Measurements from ENCODE around the gene RPS6KA2.

The RPS6KA2 gene

DNA sequence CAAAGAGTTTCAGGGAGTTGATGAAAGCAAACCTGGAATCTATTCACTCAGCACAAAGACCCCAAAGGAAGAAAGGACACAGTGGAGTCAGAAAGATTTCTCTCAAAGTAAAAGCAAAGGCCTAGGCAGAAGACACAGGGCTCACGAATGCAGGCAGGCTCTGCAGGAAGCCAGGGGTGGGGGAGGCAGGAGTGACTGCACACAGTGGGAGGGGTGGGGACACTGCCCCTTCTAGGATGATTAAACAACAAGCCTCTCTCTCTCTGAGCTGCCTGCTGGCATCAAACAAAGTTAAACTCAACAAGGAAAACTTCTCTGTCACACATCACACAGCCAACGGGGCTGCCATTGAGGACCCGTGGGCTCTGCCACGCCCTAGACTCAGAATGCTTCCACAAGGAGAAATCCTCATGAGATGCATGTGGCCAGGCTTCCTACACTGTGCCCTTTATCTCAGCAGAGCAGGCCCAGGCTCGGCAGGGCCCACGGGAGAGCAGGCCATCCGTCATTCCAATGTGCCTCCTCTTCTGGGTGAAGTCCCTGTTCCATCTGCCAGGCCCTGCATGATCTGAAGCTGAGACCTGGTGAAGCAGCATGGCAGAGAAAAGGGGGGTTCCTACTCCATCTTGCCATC is 110.7 kb downstream of the RPS6KA2 start:
- DNase-seq = no peak

DNA sequence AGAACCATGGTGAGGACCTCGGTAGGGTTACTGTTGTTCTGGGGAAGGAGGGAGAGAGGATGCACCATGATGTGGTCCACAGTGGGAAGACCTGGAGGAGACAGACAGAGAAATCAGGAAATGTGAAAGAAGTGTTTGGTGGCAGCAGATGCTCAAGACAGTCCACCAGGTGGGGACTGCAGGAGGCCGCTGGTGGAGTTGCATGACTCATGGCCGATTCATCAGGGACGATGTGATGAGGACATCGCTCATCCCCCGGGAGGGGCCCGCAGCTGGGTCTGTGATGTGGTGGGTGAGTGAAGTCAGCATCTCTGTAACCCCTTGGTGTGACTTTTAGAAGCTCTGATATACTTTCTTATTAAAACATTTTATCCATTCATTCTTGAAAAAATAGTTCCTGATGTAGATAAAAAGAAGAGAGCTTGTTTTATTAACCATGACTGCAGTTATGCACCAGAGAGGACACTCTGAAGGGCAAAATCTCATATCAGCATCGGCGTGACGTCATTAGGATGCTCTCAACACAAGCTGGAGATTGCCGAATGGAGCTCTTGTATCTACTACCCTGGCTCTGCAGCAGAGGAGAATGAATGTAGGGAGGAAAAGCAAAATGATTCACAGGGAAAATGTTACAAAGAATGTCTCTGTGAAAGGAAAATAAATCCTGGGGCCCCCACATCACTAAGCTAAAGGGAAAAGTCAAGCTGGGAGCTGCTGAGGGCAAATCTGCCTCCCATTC is 111.8 kb downstream of the RPS6KA2 start:
- DNase-seq = no peak

DNA sequence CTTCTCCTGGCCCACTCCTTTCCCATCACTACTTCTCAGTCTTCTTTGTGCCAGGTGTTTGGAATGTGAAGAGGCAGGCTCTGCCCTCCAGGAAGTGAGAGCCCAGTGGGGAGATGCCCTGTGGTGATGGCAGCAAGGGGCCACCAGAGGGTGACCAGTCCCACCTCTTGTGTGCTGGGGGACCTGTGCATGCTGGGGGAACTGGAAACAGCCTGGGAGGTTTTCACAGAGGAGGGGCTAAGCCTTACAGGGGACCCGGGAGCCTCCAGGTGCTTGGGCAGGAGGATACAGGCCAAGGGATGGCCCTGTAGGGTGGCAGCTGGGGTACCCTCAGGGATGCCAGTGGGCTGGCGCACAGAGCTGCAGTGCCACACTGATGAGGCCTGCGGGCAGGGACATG is 112.9 kb downstream of the RPS6KA2 start:
- DNase-seq = no peak

DNA sequence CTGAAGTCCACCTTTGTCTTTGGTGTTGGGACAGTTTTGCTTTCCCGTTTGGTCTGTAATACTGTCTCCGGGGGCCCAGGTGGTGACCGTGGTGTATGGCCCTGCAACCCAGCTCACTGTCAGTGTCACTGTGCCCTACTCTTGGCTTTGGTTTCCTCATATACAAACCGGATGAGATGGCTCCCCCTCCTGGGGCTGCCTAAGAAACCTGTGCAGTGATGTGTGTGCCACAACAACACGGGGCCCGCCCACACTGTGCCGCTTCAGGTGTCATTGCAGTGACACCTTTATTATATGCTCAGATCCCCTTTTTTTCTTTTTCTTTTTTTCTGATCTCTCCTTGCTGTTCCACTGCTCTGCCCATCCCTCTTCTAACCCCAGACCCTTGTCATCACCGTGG is 114.5 kb downstream of the RPS6KA2 start:
- DNase-seq = peak; percentile 56

GRCh38 chr6:166511316-166511715 is 115.7 kb downstream of the RPS6KA2 start:
- DNase-seq = no peak

DNA sequence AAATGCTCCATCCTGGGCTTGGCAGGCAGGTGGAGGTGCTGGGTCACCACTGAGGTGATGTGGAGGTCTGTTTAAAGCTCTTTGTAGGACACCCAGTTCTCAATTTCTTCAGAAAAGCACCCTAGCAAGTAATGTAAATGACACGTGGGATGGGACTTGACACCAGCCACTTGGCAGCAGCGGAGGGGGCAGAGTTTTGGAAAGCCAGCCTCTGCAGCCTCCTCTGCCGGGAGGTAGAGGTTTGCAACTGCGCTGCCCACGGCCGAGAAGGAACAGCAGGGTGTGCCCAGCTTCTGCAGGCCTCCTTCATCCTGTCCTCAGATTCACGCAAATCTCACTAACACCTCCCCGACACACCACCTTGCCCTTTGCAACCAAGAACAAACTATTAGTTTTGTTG is 117.9 kb downstream of the RPS6KA2 start:
- DNase-seq = no peak

- DNase-seq = no peak
Measured at GRCh38 chr6:166508726-166509125, 118.3 kb downstream of the RPS6KA2 start.

GRCh38 chr6:166507809-166508564 is 119.1 kb downstream of the RPS6KA2 start:
- DNase-seq = no peak

DNA sequence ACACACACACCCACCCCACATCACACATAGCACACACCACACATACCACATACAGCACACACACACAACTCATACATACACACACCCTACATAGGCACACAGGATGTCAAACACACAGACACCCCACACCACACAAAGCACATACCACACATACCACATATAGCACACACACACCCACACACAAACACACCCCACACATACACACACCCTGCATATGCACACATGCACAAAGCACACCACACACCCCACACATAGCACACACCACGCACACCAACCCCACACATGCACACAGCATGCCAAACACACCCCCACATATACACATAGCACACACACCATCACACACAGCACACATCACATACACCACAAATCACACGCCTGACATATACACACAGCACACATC is 119.7 kb downstream of the RPS6KA2 start:
- DNase-seq = no peak

DNA sequence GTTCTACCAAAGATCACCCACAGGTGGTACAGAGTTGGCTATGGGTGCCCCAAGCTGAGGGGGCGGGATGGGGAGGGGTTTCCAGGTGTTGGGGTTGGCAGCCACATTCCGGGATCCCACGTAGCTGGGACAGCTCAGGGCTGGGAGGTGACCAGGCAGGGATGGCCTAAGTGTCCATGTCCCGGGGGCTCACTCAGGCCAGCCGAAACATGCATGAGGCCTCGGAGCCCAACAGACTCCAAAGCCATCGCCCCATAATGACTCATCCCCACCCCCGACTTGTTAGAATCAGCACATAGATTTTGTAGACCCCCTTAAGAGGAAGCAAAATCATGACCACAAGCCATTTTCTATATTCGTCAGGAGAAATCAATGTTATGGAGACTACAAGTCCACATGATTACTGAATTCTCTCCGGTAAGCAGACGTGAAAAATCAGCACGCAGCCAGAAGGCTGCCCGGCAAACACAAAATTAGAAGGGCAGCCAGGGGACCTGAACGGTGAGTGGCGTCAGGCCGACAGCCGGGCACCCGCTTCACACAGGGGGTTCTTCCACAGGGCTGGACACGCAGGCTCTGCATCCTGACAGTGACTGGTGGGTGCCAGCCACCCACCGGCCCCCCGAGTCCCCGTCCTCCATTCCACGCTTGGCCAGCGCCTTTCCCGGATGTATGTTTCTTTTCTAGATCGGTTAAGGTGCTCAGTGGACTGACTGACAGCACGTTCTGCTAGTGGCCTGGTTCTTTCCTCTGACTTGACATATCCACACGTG is 121.7 kb downstream of the RPS6KA2 start:
- no peak for DNase-seq

GRCh38 chr6:166504100-166504499 is 123.0 kb downstream of the RPS6KA2 start:
- DNase-seq = no peak

GRCh38 chr6:166503167-166503744 is 123.8 kb downstream of the RPS6KA2 start:
- DNase-seq = no peak

DNA sequence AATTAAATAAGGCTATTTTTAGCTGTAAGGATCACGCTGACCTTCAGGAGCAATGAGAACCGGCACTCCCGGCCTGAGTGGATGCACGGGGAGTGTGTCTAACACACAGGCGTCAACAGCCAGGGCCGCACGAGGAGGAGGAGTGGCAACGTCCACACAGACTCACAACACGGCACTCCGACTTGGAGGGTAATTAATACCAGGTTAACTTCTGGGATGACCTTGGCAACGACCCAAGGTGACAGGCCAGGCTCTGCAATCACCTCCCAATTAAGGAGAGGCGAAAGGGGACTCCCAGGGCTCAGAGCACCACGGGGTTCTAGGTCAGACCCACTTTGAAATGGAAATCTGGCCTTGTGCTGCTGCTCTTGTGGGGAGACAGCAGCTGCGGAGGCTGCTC is 124.6 kb downstream of the RPS6KA2 start:
- DNase-seq = no peak

DNA sequence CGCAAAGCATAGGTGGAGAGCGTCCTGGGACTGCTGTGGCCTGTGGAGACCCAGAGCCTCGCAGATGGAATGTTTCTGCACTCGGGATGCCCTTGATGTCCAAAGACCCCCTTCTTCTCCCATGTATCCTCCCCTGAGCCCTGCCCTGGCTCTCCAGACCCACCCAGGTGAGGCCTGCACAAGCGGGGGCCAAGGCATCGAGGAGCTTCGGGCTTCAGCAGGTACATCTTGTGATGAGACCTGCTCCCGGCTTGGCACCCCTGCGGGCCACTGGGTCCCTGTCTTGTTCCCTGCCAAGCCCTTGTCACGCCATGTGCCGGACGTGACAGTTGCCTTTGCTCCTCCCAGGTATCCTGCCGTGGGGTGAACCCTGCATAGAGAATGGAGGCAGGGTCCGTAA is 125.8 kb downstream of the RPS6KA2 start:
- no peak for DNase-seq

DNA sequence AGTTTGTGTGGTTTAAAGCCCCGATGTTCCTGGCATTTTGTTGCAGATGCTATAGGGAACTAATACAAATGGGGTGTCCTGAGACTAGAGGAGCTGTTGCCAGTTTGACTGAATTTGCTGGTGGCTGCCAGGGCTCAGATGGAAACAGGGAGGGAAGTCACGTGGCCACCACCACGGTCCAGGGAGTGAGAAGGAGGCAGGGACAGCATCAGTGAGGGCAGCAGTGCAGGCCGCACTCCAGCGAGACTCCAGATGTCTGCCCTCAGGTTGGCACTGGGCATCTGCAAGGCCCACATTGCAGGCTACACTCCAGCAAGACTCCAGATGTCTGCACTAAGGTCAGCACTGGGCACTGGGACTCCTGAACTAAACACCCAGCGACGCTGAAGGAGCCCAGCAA is 126.8 kb downstream of the RPS6KA2 start:
- DNase-seq = no peak

GRCh38 chr6:166499350-166500163 is 127.5 kb downstream of the RPS6KA2 start:
- DNase-seq = no peak

DNA sequence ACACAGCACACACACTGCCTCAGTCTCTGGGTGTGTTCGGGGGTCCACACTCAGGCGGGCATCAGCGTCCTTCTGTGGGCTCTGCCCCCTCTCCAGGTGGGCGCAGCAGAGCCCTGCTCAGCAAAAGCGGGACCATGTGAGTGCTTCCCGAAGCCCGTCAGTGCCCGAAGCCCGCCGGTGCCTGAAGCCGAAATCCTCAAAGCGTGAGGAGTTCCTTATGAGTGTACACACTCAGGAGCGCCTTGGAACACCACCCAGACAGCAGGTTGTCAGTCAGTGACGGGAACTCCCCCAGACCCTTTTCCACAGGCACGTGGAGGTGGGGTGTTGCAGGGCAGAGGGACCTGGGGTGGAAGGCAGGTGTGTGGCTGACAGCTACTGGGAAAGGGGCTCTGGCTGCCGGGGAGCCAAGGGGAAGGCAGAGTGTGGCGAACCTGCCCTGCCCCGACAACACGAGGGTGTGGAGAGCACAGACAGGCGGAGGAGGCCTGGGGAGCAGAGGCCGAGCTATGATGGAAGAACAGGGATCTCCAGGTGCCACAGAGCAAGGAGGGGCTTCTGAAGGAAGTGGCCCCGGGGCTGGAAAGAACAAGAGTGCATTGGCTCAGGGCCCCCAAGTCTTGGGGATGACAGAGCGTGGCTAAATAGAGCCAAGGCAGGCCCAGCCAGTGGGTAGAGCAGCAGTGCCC is 128.2 kb downstream of the RPS6KA2 start:
- DNase-seq = no peak

- DNase-seq = no peak
Measured at GRCh38 chr6:166498228-166498627, 128.8 kb downstream of the RPS6KA2 start.

GRCh38 chr6:166497087-166497899 is 129.8 kb downstream of the RPS6KA2 start:
- DNase-seq = no peak

DNA sequence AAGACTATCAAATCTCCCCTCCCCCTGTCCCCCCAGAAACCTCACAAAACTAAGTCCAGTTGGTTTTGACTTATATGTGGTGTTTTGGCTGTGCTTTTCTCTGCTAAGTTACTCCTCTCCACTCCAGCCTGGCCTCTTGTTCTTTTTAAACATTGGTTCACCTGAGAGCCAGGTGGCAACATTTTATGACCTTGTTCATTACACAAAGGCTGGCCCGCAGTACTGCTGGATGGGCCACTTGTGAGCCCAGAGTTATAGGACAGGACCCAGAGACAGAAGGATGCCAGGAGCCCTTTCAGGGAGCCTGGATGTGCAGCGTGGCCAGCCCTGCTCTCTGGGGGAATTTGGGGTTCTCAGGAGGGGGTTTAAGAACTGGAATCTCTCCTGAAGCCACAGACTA is 130.6 kb downstream of the RPS6KA2 start:
- no peak for DNase-seq

Data from CD4-positive, alpha-beta T cell treated with Interleukin-15 for 1 hour (primary cell).